Right ventricle myocardium inferior (tissue), 1 donor: Measurements from ENCODE around the gene CARD10. TPM values are rescaled to one million over a fixed set of nuclear protein-coding genes. Genes with fewer than 3 reads are reported as not detected.

Experiments used
- ATAC-seq: fragments of 200-7000 bp; cut with Tn5 transposase; one replicate; pipeline ENCODE4 v1.9.1; 2020; ENCODE audit warnings: mild to moderate bottlenecking, moderate library complexity
- DNase-seq: peaks from one replicate; pipeline ENCODE4 v3.0.0; 2021; ENCODE audit errors: missing footprints
- intact Hi-C: fragments of 100-400 bp; cut with DNase I; formaldehyde crosslinking; loops from one replicate; pipeline ENCODE4 v1.11.0; 2022
- total RNA-seq: library from RNA; stranded (reverse); fragmentation: NEBNext Ultra II Directional; extraction: Animal tissue kit (Norgen Biotek cat#: 25700); gene quantifications from one replicate; pipeline ENCODE4 v1.2.1, GENCODE V29; 2021
- donor health status: DM: no; HTN: yes; CAD: no; lungs with severe emphysema.

The CARD10 gene
- total RNA-seq, 1 donor from 2014 or later = 10.3 TPM

DNA sequence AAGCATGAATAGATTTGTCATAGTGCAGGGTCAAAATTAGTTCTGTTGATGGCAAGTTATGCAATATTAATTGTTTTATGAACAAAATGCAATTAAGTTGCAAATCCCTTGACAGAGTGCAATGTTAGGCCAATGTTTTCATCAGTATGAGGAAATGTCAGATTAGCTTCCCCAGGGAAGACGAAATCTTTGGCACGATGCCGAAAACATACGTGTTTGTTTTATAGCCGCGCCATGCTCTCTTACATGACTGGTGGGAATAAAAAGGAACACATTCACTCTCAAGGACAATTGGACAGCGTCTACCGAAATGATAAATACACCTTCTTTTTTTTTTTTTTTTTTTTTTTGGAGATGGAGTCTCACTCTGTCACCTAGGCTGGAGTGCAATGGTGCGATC lies 60.0 kb downstream of the CARD10 start:
- intact Hi-C loops = loop anchor here (5.0 kb wide), 1 partner anchor 197 kb away; no protein-coding TSS in a partner anchor
- ATAC-seq = no peak
- DNase-seq = no peak

GRCh38 chr22:37457093-37457893 lies 61.9 kb downstream of the CARD10 start:
- peak; percentile 72 for ATAC-seq
- DNase-seq = peak; percentile 76
- intact Hi-C loops = loop anchor here (1.0 to 5.0 kb wide), 2 partner anchors 140 to 195 kb away; no protein-coding TSS in a partner anchor

- DNase-seq = no peak
- intact Hi-C loops = loop anchor here (5.0 kb wide), 1 partner anchor 194 kb away; no protein-coding TSS in a partner anchor
- no peak for ATAC-seq
Measured at GRCh38 chr22:37456346-37456745, 62.9 kb downstream of the CARD10 start.

GRCh38 chr22:37455896-37456295 lies 63.3 kb downstream of the CARD10 start:
- intact Hi-C loops = loop anchor here (5.0 kb wide), 1 partner anchor 194 kb away; no protein-coding TSS in a partner anchor
- DNase-seq (peak; percentile 22), ATAC-seq (no peak)

DNA sequence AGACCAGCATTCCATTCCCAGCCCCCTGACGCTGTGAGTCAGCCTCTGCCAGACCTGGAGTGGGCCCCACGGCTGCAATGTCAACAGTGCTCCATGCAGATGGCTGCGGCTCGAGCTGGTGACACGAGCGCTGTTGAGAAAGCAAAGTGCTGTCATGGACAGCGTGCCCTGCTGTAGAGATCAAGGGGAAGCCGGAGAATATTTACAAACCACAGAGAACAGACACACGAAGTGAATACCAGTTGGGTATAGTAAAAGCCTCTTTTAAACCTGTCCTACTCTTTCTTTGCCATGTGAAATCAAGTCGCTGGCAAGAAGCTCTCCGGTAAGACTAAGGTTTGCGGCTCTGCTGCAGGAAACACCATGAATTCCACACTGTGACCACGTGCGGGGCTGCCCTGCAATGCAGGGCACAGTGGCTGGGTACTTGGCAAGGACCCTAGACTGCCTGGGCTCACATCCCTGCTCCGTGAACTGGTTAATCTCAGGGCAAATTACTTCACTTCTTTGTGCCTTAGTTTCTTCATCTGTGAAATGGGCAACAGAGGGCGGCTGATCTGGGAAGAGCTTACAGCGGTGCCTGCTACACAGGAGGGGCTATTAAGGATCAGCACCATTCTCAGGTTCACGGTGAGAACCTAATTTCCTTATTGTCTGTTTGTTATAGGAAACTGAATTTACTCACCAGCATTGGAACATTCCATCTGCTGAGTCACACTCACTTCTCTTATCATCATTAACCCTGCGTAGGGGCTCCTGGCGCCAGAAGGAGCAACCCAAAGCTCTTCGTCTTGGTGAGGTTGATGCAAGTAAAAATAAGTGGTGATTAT lies 64.1 kb downstream of the CARD10 start:
- ATAC-seq (no peak), DNase-seq (peak; percentile 6)
- intact Hi-C loops = loop anchor here (5.0 kb wide), 1 partner anchor 193 kb away; no protein-coding TSS in a partner anchor

- ATAC-seq (no peak), DNase-seq (no peak)
- intact Hi-C loops = no loop called here
Measured at GRCh38 chr22:37453696-37454095, 65.5 kb downstream of the CARD10 start.

- DNase-seq (no peak), ATAC-seq (no peak)
- intact Hi-C loops = no loop called here
Measured at GRCh38 chr22:37451218-37451617, 68.0 kb downstream of the CARD10 start.

- intact Hi-C loops = no loop called here
- DNase-seq (peak; percentile 9), ATAC-seq (no peak)
Measured at GRCh38 chr22:37449331-37450001, 69.7 kb downstream of the CARD10 start.

GRCh38 chr22:37448516-37449127 lies 70.6 kb downstream of the CARD10 start:
- intact Hi-C loops = no loop called here
- ATAC-seq = no peak

DNA sequence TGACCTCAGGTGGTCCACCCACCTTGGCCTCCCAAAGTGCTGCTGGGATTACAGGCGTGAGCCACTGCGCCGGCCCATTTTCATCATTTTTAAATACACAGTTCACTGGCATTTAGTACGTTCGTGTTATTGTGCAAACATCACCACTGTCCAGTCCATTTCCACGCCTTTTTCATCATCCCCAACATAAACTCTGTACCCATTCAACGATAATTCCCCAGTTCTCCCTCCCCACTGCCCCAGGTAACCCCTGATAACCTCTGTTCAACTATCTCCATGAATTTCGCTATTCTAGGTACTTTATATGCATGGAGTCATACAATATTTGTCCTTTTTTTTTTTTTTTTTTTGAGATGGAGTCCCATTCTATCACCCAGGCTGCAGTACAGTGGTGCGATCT lies 73.7 kb downstream of the CARD10 start:
- no peak for ATAC-seq
- intact Hi-C loops = no loop called here
- DNase-seq = no peak

More at GRCh38 chr22:37448516-37449127, 70.6 kb downstream of the CARD10 start:
- DNase-seq = peak; percentile 9

DNA sequence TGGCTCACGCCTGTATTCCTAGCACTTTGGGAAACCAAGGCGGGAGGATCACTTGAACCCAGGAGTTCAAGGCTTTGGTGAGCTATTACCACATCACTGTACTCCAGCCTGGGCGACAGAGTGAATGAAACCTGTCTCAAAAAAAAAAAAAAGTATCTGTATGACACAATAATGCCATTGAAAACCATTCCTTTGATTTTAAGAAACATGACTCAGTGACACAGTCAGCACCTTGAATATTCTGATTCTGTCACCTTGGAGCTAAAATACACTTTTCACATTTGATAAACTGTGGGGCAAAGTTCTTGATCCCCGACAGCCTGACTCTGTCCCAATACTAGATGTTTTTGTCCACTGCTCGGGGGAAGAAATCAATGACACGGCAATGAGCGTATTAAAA lies 75.2 kb downstream of the CARD10 start:
- ATAC-seq = no peak
- intact Hi-C loops = no loop called here
- no peak for DNase-seq

DNA sequence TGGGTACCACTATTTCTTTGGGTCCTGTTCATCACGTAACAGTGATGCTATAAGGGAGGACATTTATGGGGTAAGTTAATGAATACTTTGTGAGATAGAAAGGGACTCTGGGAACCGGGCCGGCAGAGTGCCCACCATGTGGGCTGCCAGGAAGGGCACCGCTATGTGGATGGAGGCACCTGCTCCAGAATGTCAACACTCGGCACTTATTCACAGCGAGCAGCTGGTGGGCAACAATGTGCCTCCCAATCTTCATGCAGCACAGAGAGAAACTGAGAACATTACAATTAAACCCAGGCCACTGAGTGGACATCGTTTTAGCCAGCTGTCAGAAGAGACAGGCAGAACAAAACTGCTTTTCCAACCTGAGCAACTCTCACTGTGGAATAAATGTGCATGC lies 76.1 kb downstream of the CARD10 start:
- intact Hi-C loops = no loop called here
- DNase-seq (no peak), ATAC-seq (no peak)

GRCh38 chr22:37442537-37442936 lies 76.7 kb downstream of the CARD10 start:
- intact Hi-C loops = no loop called here
- ATAC-seq = no peak
- DNase-seq = no peak

- ATAC-seq (no peak), DNase-seq (no peak)
- intact Hi-C loops = no loop called here
Measured at GRCh38 chr22:37442135-37442534, 77.1 kb downstream of the CARD10 start.

DNA sequence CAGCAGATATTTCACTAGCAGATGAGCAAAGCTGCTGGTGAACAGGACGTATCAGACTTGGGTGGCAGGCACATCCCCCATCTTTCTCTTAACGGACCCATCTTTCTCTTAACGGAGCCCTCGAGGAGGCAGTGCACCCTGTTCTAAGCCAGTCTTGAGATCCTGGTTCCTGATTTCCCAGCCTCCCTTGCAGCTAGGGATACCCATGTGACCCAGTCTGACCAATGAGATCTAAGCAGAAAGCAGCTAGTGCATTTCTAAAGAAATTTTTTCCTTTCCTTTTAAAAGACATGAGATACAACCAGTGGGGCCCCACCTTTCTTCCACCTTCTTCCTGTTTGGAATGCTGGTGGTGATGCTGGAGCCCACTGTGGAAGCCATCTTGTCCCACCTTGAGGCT lies 78.3 kb downstream of the CARD10 start:
- DNase-seq (no peak), ATAC-seq (no peak)
- intact Hi-C loops = no loop called here
